Measurements from ENCODE around the gene SMG6. TPM values are rescaled to one million over a fixed set of nuclear protein-coding genes. Genes with fewer than 3 reads are reported as not detected.

The SMG6 gene
- total RNA-seq, 4 donors from 2014 or later, result 13.3 to 74.9 (median 41.6) TPM

DNA sequence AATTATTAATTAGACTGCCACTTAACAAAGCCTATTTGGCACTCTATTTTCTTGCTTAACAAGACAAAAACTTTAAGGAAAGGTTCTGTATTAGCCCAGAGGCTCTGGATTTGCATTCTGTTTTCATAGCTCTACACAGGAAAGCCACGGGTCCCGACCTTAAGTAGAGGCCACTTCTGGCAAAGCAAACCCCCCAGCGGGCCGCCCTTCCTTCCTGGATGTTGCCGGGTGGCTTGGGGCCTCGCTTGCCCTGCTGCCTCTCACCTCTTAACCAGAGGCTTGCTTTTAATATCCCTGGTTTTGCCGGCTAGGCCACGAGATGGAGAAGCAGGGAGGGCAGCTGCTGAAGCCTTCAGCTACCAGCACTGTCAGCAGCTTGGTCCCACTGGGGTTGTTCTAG, 282.9 kb downstream of the SMG6 start:
- no peaks in the 10 kb centered on the region for H3K27me3 ChIP-seq
- H3K4me1 ChIP-seq, result peaks cover 0 to 16% of the 10 kb centered on the region in 2 donors
- H3K36me3 ChIP-seq, result no peaks in the 10 kb centered on the region
- no peak overlapping the region for H3K4me3 ChIP-seq
- intact Hi-C loops (cut with DNase I; ENCODE audit: low total_unique reads), result loop anchor here (5.0 kb wide), 1 partner anchor 113 kb away; no protein-coding TSS in a partner anchor
- H3K27ac ChIP-seq, result no peak overlapping the region
- no peaks in the 10 kb centered on the region for H3K9me3 ChIP-seq
- no peak for DNase-seq
- TF ChIP-seq CTCF (IDR thresholded peaks at IDR 0.05), result no peak
- no peak for TF ChIP-seq POLR2A (IDR thresholded peaks at IDR 0.05)

- intact Hi-C loops (cut with DNase I; ENCODE audit: low total_unique reads), result loop anchor here (5.0 kb wide), 1 partner anchor 112 kb away; no protein-coding TSS in a partner anchor
- Histone ChIP-seq H3K27me3 (no peaks in the 10 kb centered on the region), H3K9me3 (no peaks in the 10 kb centered on the region), H3K4me1 (peaks cover 0 to 11% of the 10 kb centered on the region in 2 donors), H3K27ac (no peak overlapping the region), H3K4me3 (no peak overlapping the region), H3K36me3 (no peaks in the 10 kb centered on the region)
- TF ChIP-seq CTCF (IDR thresholded peaks at IDR 0.05) (no peak), POLR2A (IDR thresholded peaks at IDR 0.05) (no peak)
- no peak for DNase-seq
These were observed 283.9 kb downstream of the SMG6 start for GRCh38 chr17:2019723-2020122.

GRCh38 chr17:2018716-2019510, 284.7 kb downstream of the SMG6 start:
- H3K4me1 ChIP-seq, result peaks cover 0 to 4% of the 10 kb centered on the region in 2 donors
- H3K36me3 ChIP-seq, result no peaks in the 10 kb centered on the region
- DNase-seq, result no peak
- intact Hi-C loops (cut with DNase I; ENCODE audit: low total_unique reads), result no loop called here
- no peak overlapping the region for H3K4me3 ChIP-seq
- no peak overlapping the region for H3K27ac ChIP-seq
- no peaks in the 10 kb centered on the region for H3K9me3 ChIP-seq
- TF ChIP-seq CTCF (IDR thresholded peaks at IDR 0.05), result no peak
- TF ChIP-seq POLR2A (IDR thresholded peaks at IDR 0.05), result no peak
- no peaks in the 10 kb centered on the region for H3K27me3 ChIP-seq

GRCh38 chr17:2017274-2017941, 286.2 kb downstream of the SMG6 start:
- no peak for TF ChIP-seq CTCF (IDR thresholded peaks at IDR 0.05)
- no peak for TF ChIP-seq POLR2A (IDR thresholded peaks at IDR 0.05)
- no peak for DNase-seq
- Histone ChIP-seq H3K36me3 (no peaks in the 10 kb centered on the region), H3K4me3 (no peak overlapping the region), H3K9me3 (no peaks in the 10 kb centered on the region), H3K27ac (no peak overlapping the region), H3K4me1 (no peaks in the 10 kb centered on the region), H3K27me3 (no peaks in the 10 kb centered on the region)
- intact Hi-C loops (cut with DNase I; ENCODE audit: low total_unique reads), result no loop called here

DNA sequence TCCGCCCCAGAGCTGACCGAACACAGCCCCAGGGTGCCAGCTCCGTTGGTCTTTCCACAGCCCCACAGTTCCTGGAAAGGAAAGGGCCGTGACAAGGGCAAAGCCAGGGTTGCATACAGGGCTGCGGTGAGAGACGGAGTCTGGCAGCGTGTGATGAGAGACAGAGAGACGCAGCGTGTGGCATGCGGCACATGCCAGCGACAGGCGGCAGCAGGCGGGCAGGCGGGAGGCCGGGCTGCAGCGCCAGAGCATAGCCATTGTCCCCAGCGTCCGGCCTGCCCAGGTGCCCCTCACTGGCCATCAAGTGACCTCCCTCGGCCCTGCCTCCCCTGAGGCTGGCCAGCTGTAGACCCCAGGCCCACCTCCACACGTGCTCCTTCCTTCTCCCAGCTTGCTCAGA, 287.1 kb downstream of the SMG6 start:
- H3K27me3 ChIP-seq, result no peaks in the 10 kb centered on the region
- intact Hi-C loops (cut with DNase I; ENCODE audit: low total_unique reads), result no loop called here
- no peak overlapping the region for H3K27ac ChIP-seq
- no peak for TF ChIP-seq POLR2A (IDR thresholded peaks at IDR 0.05)
- no peak for TF ChIP-seq CTCF (IDR thresholded peaks at IDR 0.05)
- H3K9me3 ChIP-seq, result no peaks in the 10 kb centered on the region
- no peak overlapping the region for H3K4me3 ChIP-seq
- no peak for DNase-seq
- no peaks in the 10 kb centered on the region for H3K4me1 ChIP-seq
- no peaks in the 10 kb centered on the region for H3K36me3 ChIP-seq

Measured in uterus (tissue), 4 donors.